Spleen (tissue), 11 donors: ENCODE measurements around the gene OR7G2. TPM values are rescaled to one million over a fixed set of nuclear protein-coding genes. Genes with fewer than 3 reads are reported as not detected.

Experiments used
- DNase-seq: peaks from one replicate; pipeline ENCODE4 v3.0.0-alpha.2; 2020
- H3K27ac ChIP-seq, 8 donors: fragments of 200-600 bp; sonication (generic) in 7 of 8; 1 replicate in 4 of 8; 2 replicates in 4 of 8; pipeline versions ENCODE4 v1.5.0 to v1.8.0; 2016 to 2021; ENCODE audit warnings: inconsistent platforms in 4 of 8, mild to moderate bottlenecking in 4 of 8, moderate library complexity in 1 of 8
- H3K27me3 ChIP-seq, 7 donors: fragments of 200-600 bp; sonication (generic) in 6 of 7; replicated peaks in 1 of 7; 1 replicate in 4 of 7; 2 replicates in 3 of 7; pipeline versions ENCODE4 v1.5.0 to v1.8.0; 2016 to 2021; ENCODE audit warnings: inconsistent platforms in 3 of 7, mild to moderate bottlenecking in 1 of 7
- H3K36me3 ChIP-seq, 6 donors: fragments of 200-600 bp; sonication (generic) in 5 of 6; 1 replicate in 4 of 6; 2 replicates in 2 of 6; pipeline versions ENCODE4 v1.5.0 to v1.8.0; 2016 to 2021; ENCODE audit warnings: inconsistent platforms in 2 of 6
- H3K4me1 ChIP-seq, 6 donors: fragments of 200-600 bp; sonication (generic) in 5 of 6; 1 replicate in 3 of 6; 2 replicates in 3 of 6; pipeline versions ENCODE4 v1.5.0 to v1.8.0; 2016 to 2021; ENCODE audit warnings: inconsistent platforms in 3 of 6
- H3K4me3 ChIP-seq, 8 donors: fragments of 200-600 bp; sonication (generic) in 7 of 8; 1 replicate in 4 of 8; 2 replicates in 4 of 8; pipeline versions ENCODE4 v1.5.0 to v1.8.0; 2016 to 2021; ENCODE audit warnings: inconsistent platforms in 4 of 8, mild to moderate bottlenecking in 4 of 8, moderate library complexity in 2 of 8
- H3K9me3 ChIP-seq, 8 donors: fragments of 200-600 bp; sonication (generic) in 7 of 8; 1 replicate in 4 of 8; 2 replicates in 4 of 8; pipeline versions ENCODE4 v1.5.0 to v1.8.0; 2016 to 2021; ENCODE audit warnings: inconsistent platforms in 4 of 8
- CTCF ChIP-seq, 11 experiments: fragments of 200-600 bp in 7 of 11; fragments of 450-650 bp in 4 of 11; sonication (generic) in 4 of 11; IDR thresholded peaks in 8 of 11; conservative IDR thresholded peaks in 3 of 11; 1 replicate in 7 of 11; 2 replicates in 4 of 11; pipeline versions ENCODE4 v1.4.0 to v1.8.0; 2016 to 2021; ENCODE audit warnings: antibody characterized with exemption in 11 of 11, inconsistent platforms in 4 of 11, mild to moderate bottlenecking in 1 of 11
- POLR2A ChIP-seq, 3 donors: fragments of 450-650 bp; IDR thresholded peaks; one replicate each; pipeline ENCODE4 v1.5.1; 2017; ENCODE audit warnings: antibody characterized with exemption in 3 of 3, mild to moderate bottlenecking in 1 of 3
- POLR2AphosphoS5 ChIP-seq, 3 donors: sonication (generic); formaldehyde crosslinking; IDR thresholded peaks; one replicate each; pipeline ENCODE4 v1.5.1; 2017; ENCODE audit warnings: antibody characterized with exemption in 3 of 3
- WGBS, 5 donors: extraction: QIAGEN DNeasy Blood & Tissue Kit in 3 of 5; methylation state at CpG; one replicate each; pipeline versions ENCODE4 v1.1.5 to v1.1.7; 2013 to 2018; 5-methylcytosine and 5-hydroxymethylcytosine counted together
- intact Hi-C: fragments of 100-400 bp; cut with DNase I; formaldehyde crosslinking; loops from one replicate; pipeline ENCODE4 v1.15.0; 2023; ENCODE audit warnings: low total_unique reads
- polyA plus RNA-seq, 3 donors: library from polyadenylated mRNA; stranded (reverse); fragments of 200-250 nt; gene quantifications; one replicate each; pipeline ENCODE4 v1.2.1, GENCODE V29; 2013
- total RNA-seq, 7 donors: library from RNA; depleted of rRNA in 3 of 7; stranded (reverse); fragments of >200 nt in 3 of 7; fragmentation: NEBNext Ultra II Directional in 4 of 7; extraction: Animal tissue kit (Norgen Biotek cat#: 25700) in 4 of 7; gene quantifications; one replicate each; pipeline versions ENCODE4 v1.1.0 to v1.2.1, GENCODE V29; 2016 to 2021
- donor health status: healthy with polysubstance abuse.
- donor health status: DM: no; HTN: no; CAD: no; lungs with moderate emphysema.
- donor health status: DM: no; HTN: no; CAD: no.
- donor health status: Bipolar disorder and iron deficiency.
- donor health status: healthy.
- donor health status: DM: no; HTN: no; CAD: no.
- donor health status: DM: yes; HTN: yes; CAD: no.

The OR7G2 gene
- total and polyA plus RNA-seq, 10 donors: not detected

- Histone ChIP-seq H3K4me1 (peaks cover 0 to 28% (median 6%) of the 10 kb centered on the region in 6 donors), H3K27ac (no peak overlapping the region), H3K36me3 (no peaks in the 10 kb centered on the region), H3K4me3 (no peak overlapping the region), H3K27me3 (peaks cover 0 to 17% (median 0%) of the 10 kb centered on the region in 7 donors), H3K9me3 (no peaks in the 10 kb centered on the region)
- intact Hi-C loops: no loop called here
- 55 to 71% (median 68%) methylated on average over 5 of the region's 5 CpGs for WGBS, 5 donors
- TF ChIP-seq POLR2A (IDR thresholded peaks at IDR 0.05) (no peak), CTCF (IDR thresholded peaks at IDR 0.05 in 8 of 11, conservative IDR thresholded peaks at IDR 0.05 in 3 of 11) (no peak), POLR2AphosphoS5 (IDR thresholded peaks at IDR 0.05) (no peak)
- DNase-seq: no peak
These were observed 25.1 kb upstream of the OR7G2 start for GRCh38 chr19:9132422-9132821.

DNA sequence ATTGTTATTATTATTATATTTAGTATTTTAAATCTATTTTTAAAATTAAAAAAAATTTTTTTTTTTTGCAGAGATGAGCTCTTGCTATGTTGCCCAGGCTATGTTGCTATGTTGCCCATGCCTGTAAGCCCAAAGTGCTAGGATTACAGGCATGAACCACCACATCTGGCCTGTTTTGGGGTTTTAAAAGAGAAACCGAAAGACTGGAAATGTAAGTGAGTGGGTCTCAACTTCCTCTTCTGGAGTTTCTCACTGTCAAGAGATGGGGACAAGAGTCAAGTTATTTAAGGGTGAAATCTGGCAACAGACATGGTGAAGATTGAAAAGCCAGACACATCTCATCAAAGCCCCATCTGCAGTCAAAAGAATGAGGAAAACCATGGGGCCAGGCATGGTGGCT lies 23.7 kb upstream of the OR7G2 start:
- intact Hi-C loops: no loop called here
- H3K4me1 ChIP-seq: peaks cover 0 to 16% (median 0%) of the 10 kb centered on the region in 6 donors
- TF ChIP-seq POLR2AphosphoS5 (IDR thresholded peaks at IDR 0.05): no peak
- TF ChIP-seq POLR2A (IDR thresholded peaks at IDR 0.05): no peak
- no peak for TF ChIP-seq CTCF (IDR thresholded peaks at IDR 0.05 in 8 of 11, conservative IDR thresholded peaks at IDR 0.05 in 3 of 11)

DNA sequence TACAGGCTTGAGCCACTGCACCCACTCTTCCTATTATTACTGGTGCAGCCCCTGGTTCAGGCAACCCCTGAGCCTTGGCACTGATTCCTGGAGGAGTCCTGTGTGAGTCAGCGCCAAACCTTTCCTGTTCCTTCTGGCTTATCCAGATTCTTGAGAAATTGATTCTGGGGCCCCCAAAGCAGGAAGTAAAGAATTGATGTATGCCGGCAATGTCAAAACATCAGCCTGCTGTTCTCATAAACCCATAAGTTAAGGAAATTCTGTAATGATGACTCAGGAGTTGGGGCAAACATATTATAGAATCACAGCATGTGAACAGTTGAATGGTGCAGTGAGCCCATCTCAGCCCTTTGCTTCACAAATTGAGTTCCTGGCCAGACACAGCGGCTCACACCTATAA lies 20.9 kb upstream of the OR7G2 start:
- TF ChIP-seq POLR2AphosphoS5 (IDR thresholded peaks at IDR 0.05) (no peak), CTCF (IDR thresholded peaks at IDR 0.05 in 8 of 11, conservative IDR thresholded peaks at IDR 0.05 in 3 of 11) (no peak), POLR2A (IDR thresholded peaks at IDR 0.05) (no peak)

More for the DNA sequence above, 23.7 kb upstream of the OR7G2 start:
- Histone ChIP-seq H3K27me3 (peaks cover 0 to 27% (median 0%) of the 10 kb centered on the region in 7 donors), H3K9me3 (no peaks in the 10 kb centered on the region), H3K27ac (peak overlapping the region in 3 of 8 donors; percentile 14 to 51 (median 23)), H3K36me3 (no peaks in the 10 kb centered on the region), H3K4me3 (no peak overlapping the region)
- no peak for DNase-seq
- 15 to 26% (median 20%) methylated on average over 1 of the region's 1 CpG for WGBS, 5 donors

GRCh38 chr19:9126900-9127405 lies 19.7 kb upstream of the OR7G2 start, which contains the start of gene OR7G3:
TSS of gene OR7G3 (minus strand) at chr19:9126950. CDS start at chr19:9126950, 0 bp downstream.
- Histone ChIP-seq H3K27me3 (peaks cover 0 to 44% (median 0%) of the 10 kb centered on the region in 7 donors), H3K4me3 (no peak within 1 kb of the TSS), H3K36me3 (no peaks in the 10 kb centered on the region), H3K9me3 (no peaks in the 10 kb centered on the region), H3K27ac (no peak within 1 kb of the TSS), H3K4me1 (peaks cover 0 to 14% (median 0%) of the 10 kb centered on the region in 6 donors)
- TF ChIP-seq POLR2AphosphoS5 (IDR thresholded peaks at IDR 0.05) (no peak), POLR2A (IDR thresholded peaks at IDR 0.05) (no peak), CTCF (IDR thresholded peaks at IDR 0.05 in 8 of 11, conservative IDR thresholded peaks at IDR 0.05 in 3 of 11) (no peak)
- no peak for DNase-seq
- intact Hi-C loops: no loop called here
- 74 to 94% (median 84%) methylated on average over 1 of the region's 1 CpG; no CpG with 5 or more reads in 1 of the 5 donors for WGBS, 5 donors

More for the DNA sequence above, 20.9 kb upstream of the OR7G2 start:
- intact Hi-C loops: no loop called here
- H3K36me3 ChIP-seq: no peaks in the 10 kb centered on the region
- peaks cover 0 to 14% (median 0%) of the 10 kb centered on the region in 6 donors for H3K4me1 ChIP-seq
- H3K4me3 ChIP-seq: no peak overlapping the region
- no peak for DNase-seq
- H3K27me3 ChIP-seq: peaks cover 0 to 36% (median 0%) of the 10 kb centered on the region in 7 donors
- 38 to 46% (median 46%) methylated on average over 3 of the region's 3 CpGs for WGBS, 5 donors
- no peaks in the 10 kb centered on the region for H3K9me3 ChIP-seq
- no peak overlapping the region for H3K27ac ChIP-seq
